ENCODE data around the gene P2RX7. TPM values are rescaled to one million over a fixed set of nuclear protein-coding genes. Genes with fewer than 3 reads are reported as not detected.
"Not testable (repeated sequence)": the region's sequence is repeated elsewhere in the genome, so short reads cannot be mapped to it uniquely, and the experiment has no call there.

Gene P2RX7
- total RNA-seq, 3 donors from 2014 or later, result 3.8 to 8.5 (median 3.9) TPM

- Histone ChIP-seq H3K4me3 (no peak overlapping the region), H3K4me1 (no peaks in the 10 kb centered on the region), H3K27me3 (no peaks in the 10 kb centered on the region), H3K27ac (no peak overlapping the region), H3K9me3 (no peaks in the 10 kb centered on the region), H3K36me3 (no peaks in the 10 kb centered on the region)
- intact Hi-C loops (cut with DNase I; ENCODE audit: low total_unique reads), result no loop called here
- no peak for DNase-seq (ENCODE audit: low spot score in 2 of 2)
- TF ChIP-seq POLR2A (IDR thresholded peaks at IDR 0.05), result no peak
- no peak for TF ChIP-seq POLR2AphosphoS5 (IDR thresholded peaks at IDR 0.05)
- no peak for TF ChIP-seq CTCF (IDR thresholded peaks at IDR 0.05)
Observed at GRCh38 chr12:121145221-121145620, 12.5 kb downstream of the P2RX7 start.

GRCh38 chr12:121149289-121149688 is 16.6 kb downstream of the P2RX7 start:
- intact Hi-C loops (cut with DNase I; ENCODE audit: low total_unique reads); DNase-seq (ENCODE audit: low spot score in 2 of 2); H3K27me3 ChIP-seq; H3K27ac ChIP-seq; H3K4me1 ChIP-seq; H3K36me3 ChIP-seq; H3K9me3 ChIP-seq; H3K4me3 ChIP-seq: not testable (repeated sequence)

- no peaks in the 10 kb centered on the region for H3K27me3 ChIP-seq
- H3K4me1 ChIP-seq, result no peaks in the 10 kb centered on the region
- H3K4me3 ChIP-seq, result no peak overlapping the region
- TF ChIP-seq CTCF (IDR thresholded peaks at IDR 0.05), result no peak
- no peak for TF ChIP-seq POLR2A (IDR thresholded peaks at IDR 0.05)
- TF ChIP-seq POLR2AphosphoS5 (IDR thresholded peaks at IDR 0.05), result no peak
- H3K27ac ChIP-seq, result no peak overlapping the region
- no peaks in the 10 kb centered on the region for H3K36me3 ChIP-seq
- no peak for DNase-seq (ENCODE audit: low spot score in 2 of 2)
- intact Hi-C loops (cut with DNase I; ENCODE audit: low total_unique reads), result no loop called here
- H3K9me3 ChIP-seq, result peaks cover 0 to 6% of the 10 kb centered on the region in 2 donors
Observed at GRCh38 chr12:121154793-121155375, 22.2 kb downstream of the P2RX7 start.

GRCh38 chr12:121156365-121156764 is 23.7 kb downstream of the P2RX7 start:
- Histone ChIP-seq H3K27ac (no peak overlapping the region), H3K9me3 (peaks cover 0 to 6% of the 10 kb centered on the region in 2 donors), H3K4me1 (no peaks in the 10 kb centered on the region), H3K4me3 (no peak overlapping the region), H3K27me3 (no peaks in the 10 kb centered on the region), H3K36me3 (no peaks in the 10 kb centered on the region)
- TF ChIP-seq CTCF (IDR thresholded peaks at IDR 0.05), result no peak
- no peak for TF ChIP-seq POLR2AphosphoS5 (IDR thresholded peaks at IDR 0.05)
- no peak for TF ChIP-seq POLR2A (IDR thresholded peaks at IDR 0.05)
- no peak for DNase-seq (ENCODE audit: low spot score in 2 of 2)
- intact Hi-C loops (cut with DNase I; ENCODE audit: low total_unique reads), result no loop called here

- no peak for DNase-seq (ENCODE audit: low spot score in 2 of 2)
- TF ChIP-seq POLR2AphosphoS5 (IDR thresholded peaks at IDR 0.05) (no peak), CTCF (IDR thresholded peaks at IDR 0.05) (no peak), POLR2A (IDR thresholded peaks at IDR 0.05) (no peak)
- Histone ChIP-seq H3K4me3 (no peak overlapping the region), H3K4me1 (no peaks in the 10 kb centered on the region), H3K27ac (no peak overlapping the region), H3K9me3 (peaks cover 0 to 6% of the 10 kb centered on the region in 2 donors), H3K27me3 (no peaks in the 10 kb centered on the region), H3K36me3 (no peaks in the 10 kb centered on the region)
- intact Hi-C loops (cut with DNase I; ENCODE audit: low total_unique reads), result no loop called here
Observed at GRCh38 chr12:121158085-121158484, 25.4 kb downstream of the P2RX7 start.

GRCh38 chr12:121158728-121159351 is 26.2 kb downstream of the P2RX7 start:
- H3K4me3 ChIP-seq; H3K27me3 ChIP-seq; H3K27ac ChIP-seq; H3K4me1 ChIP-seq; H3K36me3 ChIP-seq; DNase-seq (ENCODE audit: low spot score in 2 of 2); intact Hi-C loops (cut with DNase I; ENCODE audit: low total_unique reads); H3K9me3 ChIP-seq: not testable (repeated sequence)
